Activated gamma-delta T cell treated with Interleukin-2 at 50 U/mL for 16 hours (primary cell): ENCODE measurements around the gene BCAP31.
A peak's percentile ranks its signal among the peaks of the same experiment; 100 is the strongest.

ENCODE experiments used
- DNase-seq: peaks from one replicate; pipeline ENCODE4 v3.0.0-alpha.2; 2020

The BCAP31 gene

DNA sequence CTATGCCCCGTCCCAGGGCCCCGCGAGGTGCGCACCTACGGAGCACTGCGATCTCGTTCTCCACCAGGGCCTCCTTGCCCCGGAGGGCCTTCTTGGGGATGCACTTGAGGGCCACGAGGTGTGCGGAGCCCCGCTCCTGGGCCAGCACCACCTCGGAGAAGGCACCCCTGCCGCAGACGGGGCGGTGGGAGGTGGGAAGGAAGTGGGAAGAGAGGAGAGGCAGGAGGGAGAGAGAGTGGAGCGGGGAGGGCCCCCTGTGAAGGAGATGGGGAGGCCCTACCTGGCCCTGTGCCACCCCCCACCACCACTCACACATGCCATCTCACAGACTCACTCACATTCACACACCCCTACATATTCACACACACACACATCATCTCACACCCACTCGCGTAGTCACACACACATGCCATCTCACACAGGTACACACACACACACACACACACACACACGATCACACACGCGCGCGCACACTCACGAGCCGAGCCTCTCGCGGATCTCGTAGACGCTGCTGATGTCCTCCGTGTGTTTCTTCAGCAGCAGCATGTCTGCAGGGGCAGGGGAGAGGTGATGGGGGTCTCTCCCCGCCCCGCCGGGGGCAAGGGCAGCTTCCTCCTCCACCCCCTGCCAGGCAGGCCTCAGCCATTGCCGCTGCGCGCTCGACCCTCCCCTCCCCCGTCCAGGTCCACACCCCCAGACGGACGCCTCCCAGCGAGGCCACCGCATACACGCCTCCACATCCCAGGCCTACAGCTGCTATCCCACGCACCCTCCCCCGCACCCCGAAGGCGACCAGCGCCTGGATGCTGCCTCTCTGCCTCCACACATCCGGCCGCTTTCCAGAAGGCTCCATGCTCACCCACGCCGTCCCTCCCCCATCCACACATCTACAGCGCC is 51.4 kb downstream of the BCAP31 start:
- DNase-seq, result no peak

GRCh38 chrX:153671589-153672530 is 52.3 kb downstream of the BCAP31 start:
- DNase-seq, result no peak

GRCh38 chrX:153670748-153671588 is 53.2 kb downstream of the BCAP31 start:
- no peak for DNase-seq

DNA sequence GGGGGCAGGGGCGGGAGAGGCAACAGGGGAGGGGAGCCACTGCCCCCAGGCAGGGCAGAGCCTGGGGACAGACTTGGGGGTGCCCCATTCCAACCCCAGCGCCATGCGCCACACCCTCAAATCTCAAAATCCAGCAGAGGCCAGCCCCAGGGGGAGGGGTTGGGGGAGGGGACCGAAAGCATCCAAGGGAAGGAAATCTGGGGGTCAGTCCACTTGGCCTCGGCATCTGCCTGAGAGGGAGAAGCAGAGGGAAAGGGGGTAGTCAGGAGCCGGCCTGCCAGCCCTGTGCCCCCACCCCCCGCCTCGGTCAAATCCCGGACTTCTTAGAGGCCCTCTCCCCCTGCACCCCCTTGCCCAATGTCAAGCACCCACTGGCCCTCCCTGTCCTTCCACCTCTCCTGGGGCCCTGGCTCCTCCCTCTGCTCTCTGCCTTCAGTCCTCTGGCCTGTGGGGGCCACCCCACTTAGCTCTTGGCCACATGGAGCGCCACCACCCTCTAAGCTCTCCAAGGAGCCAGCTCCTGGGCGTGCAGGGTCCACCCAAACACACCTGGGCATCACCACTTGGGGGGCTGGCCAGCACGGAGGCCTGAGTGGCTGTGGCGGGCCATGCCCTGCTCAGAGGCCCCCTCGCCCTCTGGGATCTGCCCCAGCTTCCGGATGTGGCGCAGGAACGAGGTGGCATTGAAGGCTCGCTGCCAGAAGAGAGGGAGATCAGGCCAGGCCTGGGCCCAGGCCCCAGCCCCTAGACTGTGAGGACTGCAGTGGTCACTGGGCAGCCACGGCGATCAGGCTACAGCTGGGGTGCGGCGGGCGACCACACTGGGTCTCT is 54.1 kb downstream of the BCAP31 start:
- DNase-seq, result no peak

DNA sequence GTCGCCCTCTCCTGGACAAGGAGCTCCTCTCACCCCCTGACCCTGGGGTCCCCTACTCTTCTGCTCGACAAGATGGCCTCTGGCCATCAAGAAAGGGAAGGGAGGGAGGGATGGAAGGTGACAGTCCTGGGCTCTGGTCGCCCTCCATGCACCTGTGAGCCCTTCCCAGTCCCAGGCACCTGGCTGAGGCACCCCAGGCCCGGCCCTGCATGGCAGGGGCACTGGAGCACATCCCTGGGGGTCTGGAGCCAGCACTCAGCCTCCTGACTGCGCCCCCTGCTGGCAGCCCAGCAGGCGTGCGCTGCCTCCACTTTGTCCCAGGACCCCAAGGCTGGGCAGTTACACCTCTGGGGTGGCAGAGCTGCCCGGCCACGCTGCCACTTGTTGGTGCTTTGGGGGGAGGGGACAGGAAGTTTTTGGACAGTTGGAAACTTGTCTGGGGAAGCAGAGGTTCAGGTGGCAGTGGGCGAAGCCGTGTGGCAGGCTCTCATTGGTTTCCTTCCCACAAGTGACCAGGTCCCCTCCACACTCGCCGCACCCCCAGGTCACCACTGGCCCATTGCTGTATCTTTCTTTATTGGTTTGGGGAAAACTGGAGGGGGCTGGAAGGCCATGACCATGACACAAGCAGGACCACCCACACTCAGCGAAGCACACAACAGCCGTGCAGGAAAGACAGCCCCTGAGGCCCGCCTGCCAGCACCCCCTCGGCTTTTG is 54.9 kb downstream of the BCAP31 start:
- DNase-seq, result peak; percentile 42

DNA sequence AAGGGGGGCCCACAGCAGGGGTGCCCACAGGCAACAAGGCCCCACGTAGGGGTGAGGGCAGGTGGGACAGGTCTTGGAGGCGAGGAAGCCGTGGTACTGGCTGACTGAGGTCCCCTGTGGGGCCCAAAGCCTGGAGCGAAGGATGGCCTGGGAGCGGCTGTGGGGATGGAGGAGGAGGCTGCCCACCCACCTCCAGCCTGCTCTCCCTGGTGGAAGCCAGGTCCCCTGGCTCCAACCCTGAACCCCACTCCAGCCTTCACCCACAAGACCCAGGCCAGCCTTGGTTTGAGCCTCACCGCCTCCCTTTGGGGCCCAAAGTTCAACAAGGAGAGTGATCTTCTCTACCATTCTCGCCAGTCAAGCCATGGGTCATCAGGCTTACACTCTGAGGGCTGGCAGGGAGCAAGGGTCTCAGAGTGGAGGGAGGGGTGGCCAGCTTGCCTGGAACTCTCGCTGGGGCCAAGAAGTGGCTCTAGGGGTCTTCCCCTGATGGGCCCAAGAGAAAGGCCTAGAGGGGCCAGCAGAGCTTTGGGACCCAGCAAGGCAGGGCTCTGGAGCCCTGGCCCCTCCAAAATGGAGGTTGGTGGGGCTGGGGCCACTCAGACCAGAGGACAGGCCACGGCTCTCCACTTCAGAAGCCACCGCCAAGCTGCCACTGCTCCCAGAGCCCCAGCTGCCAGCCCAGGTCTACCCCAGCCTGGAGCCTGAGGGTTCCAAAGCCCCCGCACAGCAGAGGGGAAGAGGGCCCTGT is 55.6 kb downstream of the BCAP31 start:
- DNase-seq, result no peak

GRCh38 chrX:153667956-153668396 is 56.2 kb downstream of the BCAP31 start:
- peak; percentile 71 for DNase-seq

GRCh38 chrX:153667281-153667955 is 56.8 kb downstream of the BCAP31 start:
- DNase-seq, result no peak

- no peak for DNase-seq
Observed at GRCh38 chrX:153665726-153666306, 58.4 kb downstream of the BCAP31 start.

DNA sequence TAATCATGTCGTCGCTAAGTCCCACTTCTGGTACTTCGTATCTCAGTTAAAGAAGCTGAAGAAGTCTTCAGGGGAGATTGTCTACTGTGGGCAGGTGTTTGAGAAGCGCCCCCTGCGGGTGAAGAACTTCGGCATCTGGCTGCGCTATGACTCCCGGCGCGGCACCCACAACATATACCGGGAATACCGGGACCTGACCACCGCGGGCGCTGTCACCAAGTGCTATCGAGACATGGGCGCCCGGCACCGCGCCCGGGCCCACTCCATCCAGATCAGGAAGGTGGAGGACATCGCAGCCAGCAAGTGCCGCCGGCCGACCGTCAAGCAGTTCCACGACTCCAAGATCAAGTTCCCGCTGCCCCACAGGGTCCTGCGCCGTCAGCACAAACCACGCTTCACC is 61.9 kb downstream of the BCAP31 start:
- DNase-seq, result peak; percentile 51

DNA sequence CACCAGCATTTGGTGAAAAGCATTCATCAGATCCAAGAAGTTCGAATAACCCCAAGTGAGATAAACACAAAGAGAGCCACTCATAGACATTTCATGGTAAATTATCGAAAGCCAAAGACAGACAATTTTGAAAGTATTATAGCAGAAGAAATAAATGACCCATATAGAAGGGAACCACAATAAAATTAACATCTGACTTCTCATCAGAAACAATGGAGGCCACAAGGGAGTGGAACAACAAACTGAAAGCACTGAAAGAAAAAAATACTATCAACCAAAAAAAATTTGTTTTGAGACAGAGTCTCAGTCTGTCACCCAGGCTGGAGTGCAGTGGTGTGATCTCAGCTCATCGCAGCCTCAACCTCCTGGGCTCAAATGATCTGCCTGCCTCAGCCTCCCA is 64.9 kb downstream of the BCAP31 start:
- no peak for DNase-seq

GRCh38 chrX:153657161-153657560 is 67.0 kb downstream of the BCAP31 start:
- DNase-seq, result no peak

DNA sequence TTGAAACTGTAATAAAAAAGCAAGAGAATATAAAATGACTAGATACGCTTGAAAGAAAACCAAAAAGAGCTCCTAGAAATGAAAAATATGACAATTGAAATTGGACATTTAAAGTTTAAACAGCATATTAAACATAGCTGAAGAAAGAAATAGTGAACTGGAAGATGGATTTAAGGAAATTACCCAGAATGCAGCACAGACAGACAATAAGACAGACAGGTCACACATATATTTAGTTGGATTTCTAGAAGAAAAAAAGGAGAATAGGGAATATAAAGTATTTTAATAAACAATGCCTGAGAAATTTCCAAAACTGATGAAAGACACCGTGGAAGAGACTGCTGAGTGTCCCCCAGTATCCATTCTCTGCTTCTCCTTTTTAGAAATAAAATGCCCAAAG is 70.6 kb downstream of the BCAP31 start:
- no peak for DNase-seq

DNA sequence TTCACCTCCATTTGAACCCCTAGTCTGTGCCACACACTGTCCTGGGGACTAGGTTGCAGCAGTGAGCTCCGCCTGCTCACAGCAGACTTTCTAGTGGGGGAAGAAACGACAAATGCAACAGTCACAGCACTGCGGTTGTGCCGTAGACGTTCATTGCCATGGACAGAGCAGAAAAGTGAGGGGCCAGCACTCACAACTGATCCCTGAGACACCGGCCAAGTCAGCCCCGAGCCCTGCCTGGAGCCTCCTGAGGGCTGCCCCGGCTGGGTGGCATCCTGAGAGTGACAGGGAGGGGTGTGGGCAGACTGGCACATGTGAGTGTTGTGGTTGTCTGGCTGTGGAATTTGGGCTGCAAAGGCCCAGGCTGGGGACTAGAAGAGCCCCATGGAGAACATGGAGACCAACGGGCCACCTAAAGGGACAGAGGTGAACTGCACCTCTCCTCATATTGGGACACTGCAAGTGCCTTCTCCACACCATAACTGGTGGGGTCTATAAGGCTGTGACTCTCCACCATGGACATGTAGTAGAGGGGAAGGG is 72.6 kb downstream of the BCAP31 start:
- peak; percentile 3 for DNase-seq

GRCh38 chrX:153650959-153651358 is 73.2 kb downstream of the BCAP31 start:
- DNase-seq, result no peak
